Astrocyte (in vitro differentiated cells and primary cell): ENCODE data around the gene PPIE.

Experiments used
- CTCF ChIP-seq: IDR thresholded peaks from 2 replicates; pipeline ENCODE4 v1.5.1; 2011; ENCODE audit warnings: low read depth, mild to moderate bottlenecking, inconsistent platforms, low read length, moderate library complexity; ENCODE audit not compliant: insufficient read depth
- EZH2 ChIP-seq: IDR thresholded peaks from 2 replicates; pipeline ENCODE4 v1.6.1; 2012; ENCODE audit warnings: mild to moderate bottlenecking, low read length, inconsistent platforms; ENCODE audit not compliant: insufficient read depth

DNA sequence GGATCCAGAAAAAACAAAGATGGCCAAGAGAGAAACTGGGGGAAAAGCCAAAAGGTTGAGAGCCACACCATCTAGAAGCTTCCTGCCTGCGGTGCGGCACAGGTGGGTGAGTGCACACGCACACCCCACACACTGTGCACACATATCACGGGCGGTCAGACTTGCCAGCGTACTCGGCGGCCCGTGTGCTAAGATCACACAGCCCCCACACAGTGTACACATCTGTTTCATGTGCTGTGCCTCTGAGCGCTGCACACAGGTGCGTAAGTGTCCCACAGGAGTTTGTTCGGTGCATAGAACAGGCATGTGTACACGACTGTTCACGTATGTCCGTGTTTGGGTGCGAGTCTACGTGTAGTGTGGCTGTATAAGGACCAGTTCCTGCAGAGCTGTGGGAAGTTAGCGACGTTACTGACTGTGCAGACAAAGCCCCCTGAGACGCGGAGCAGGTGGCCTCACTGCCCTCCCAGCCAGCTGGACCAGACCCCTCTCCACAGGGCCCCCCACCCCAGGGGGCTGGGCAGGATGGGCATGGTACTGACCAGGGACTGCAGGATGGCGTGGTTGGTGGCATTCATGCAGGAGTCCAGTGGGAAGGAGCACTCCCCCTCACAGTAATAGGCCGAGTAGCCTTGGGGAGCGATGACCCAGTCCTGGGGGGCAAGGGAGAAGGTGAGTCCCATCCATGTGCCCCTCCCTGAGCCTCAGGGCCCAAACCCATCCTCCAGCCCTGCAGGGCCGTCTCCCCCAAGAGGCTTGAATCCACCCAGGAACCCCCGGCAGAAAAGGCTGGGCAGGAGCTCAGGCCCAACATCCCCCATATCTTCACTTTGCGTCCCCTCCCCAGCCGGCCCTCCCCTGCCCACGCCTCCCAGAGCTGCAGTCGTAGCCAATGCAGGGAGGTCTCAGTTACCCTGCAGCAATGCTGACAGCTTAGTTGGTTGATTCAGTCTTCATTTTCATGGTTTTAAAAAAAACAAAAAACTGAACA lies 24.2 kb downstream of the PPIE start:
- no peak for TF ChIP-seq CTCF
- no peak for TF ChIP-seq EZH2
